ENCODE results near the gene DTD2. TPM values are rescaled to one million over a fixed set of nuclear protein-coding genes. Genes with fewer than 3 reads are reported as not detected.

DTD2 gene
- total RNA-seq, 5 donors from 2014 or later (not counting 1 experiment from before 2014, with no cell fraction given) = 11.3 to 23.6 (median 18.1) TPM

GRCh38 chr14:31418440-31418839, 38.9 kb downstream of the DTD2 start:
- Mint-ChIP-seq H3K4me3 (no peak overlapping the region), H3K9me3 (no peaks in the 10 kb centered on the region), H3K27ac (no peak overlapping the region), H3K4me1 (peaks cover 30 to 43% (median 32%) of the 10 kb centered on the region in 3 donors), H3K27me3 (no peaks in the 10 kb centered on the region), H3K36me3 (no peaks in the 10 kb centered on the region)
- ATAC-seq (replicated peaks in 1 of 4) (no peak), DNase-seq (no peak)
- no peak overlapping the region for H3K4me3 ChIP-seq (ENCODE audit: control insufficient read depth in 1 of 2, extremely low read depth in 1 of 2, low read length in 1 of 2)
- no CpG with 5 or more reads among the region's 1 CpG for WGBS (ENCODE audit: insufficient coverage)
- H3K9me3 ChIP-seq = no peaks in the 10 kb centered on the region
- ChIA-PET POLR2A (no interaction called here), CTCF (no interaction called here)
- H3K4me1 ChIP-seq (ENCODE audit: control insufficient read depth in 1 of 2, extremely low read depth in 1 of 2, insufficient read depth in 2 of 2, low read length in 2 of 2) = peaks cover 3% of the 10 kb centered on the region in 2 experiments
- no peaks in the 10 kb centered on the region for H3K36me3 ChIP-seq (ENCODE audit: control insufficient read depth in 2 of 2, extremely low read depth in 1 of 2, insufficient read depth in 1 of 2, low read length in 1 of 2)
- no peaks in the 10 kb centered on the region for H3K27me3 ChIP-seq (replicated peaks in 1 of 2; ENCODE audit: control insufficient read depth in 2 of 2, extremely low read depth in 1 of 2, insufficient read depth in 2 of 2, low read length in 1 of 2)
- no peak overlapping the region for H3K27ac ChIP-seq (ENCODE audit: low read length)

- Histone ChIP-seq H3K27me3 (replicated peaks in 1 of 2; ENCODE audit: control insufficient read depth in 2 of 2, extremely low read depth in 1 of 2, insufficient read depth in 2 of 2, low read length in 1 of 2) (no peaks in the 10 kb centered on the region), H3K27ac (ENCODE audit: low read length) (no peak overlapping the region), H3K4me1 (ENCODE audit: control insufficient read depth in 1 of 2, extremely low read depth in 1 of 2, insufficient read depth in 2 of 2, low read length in 2 of 2) (peaks cover 0 to under 1% of the 10 kb centered on the region in 2 experiments), H3K4me3 (ENCODE audit: control insufficient read depth in 1 of 2, extremely low read depth in 1 of 2, low read length in 1 of 2) (no peak overlapping the region), H3K36me3 (ENCODE audit: control insufficient read depth in 2 of 2, extremely low read depth in 1 of 2, insufficient read depth in 1 of 2, low read length in 1 of 2) (no peaks in the 10 kb centered on the region), H3K9me3 (no peaks in the 10 kb centered on the region)
- ATAC-seq (replicated peaks in 1 of 4) = no peak
- peaks cover 6% of the 10 kb centered on the region for H3K36me3 Mint-ChIP-seq
- H3K27me3 Mint-ChIP-seq = no peaks in the 10 kb centered on the region
- H3K9me3 Mint-ChIP-seq = no peaks in the 10 kb centered on the region
- peaks cover 20 to 37% (median 21%) of the 10 kb centered on the region in 3 donors for H3K4me1 Mint-ChIP-seq
- no peak overlapping the region for H3K4me3 Mint-ChIP-seq
- H3K27ac Mint-ChIP-seq = no peak overlapping the region
- POLR2A ChIA-PET = interaction anchor here in 1 of 2 donors (0.5 kb wide), 1 partner anchor 439 kb away, joined by 4 read pairs; no protein-coding TSS in a partner anchor
- no CpG with 5 or more reads among the region's 1 CpG for WGBS (ENCODE audit: insufficient coverage)
- CTCF ChIA-PET = interaction anchor here in 1 of 2 donors (0.6 kb wide), 1 partner anchor 519 kb away, joined by 4 read pairs; no protein-coding TSS in a partner anchor
- no peak for DNase-seq
These were observed 43.0 kb downstream of the DTD2 start for GRCh38 chr14:31414190-31414833.

GRCh38 chr14:31411218-31411727, 46.0 kb downstream of the DTD2 start:
- ChIA-PET CTCF (no interaction called here), POLR2A (interaction anchor here in 1 of 2 donors (1.0 kb wide), 1 partner anchor 9 kb away, joined by 5 read pairs; the partner anchor contains the start of gene HEATR5A)
- Mint-ChIP-seq H3K36me3 (peaks cover 8% of the 10 kb centered on the region), H3K4me1 (peaks cover 10 to 21% (median 16%) of the 10 kb centered on the region in 3 donors), H3K27ac (no peak overlapping the region), H3K27me3 (no peaks in the 10 kb centered on the region), H3K4me3 (no peak overlapping the region), H3K9me3 (no peaks in the 10 kb centered on the region)
- Histone ChIP-seq H3K27ac (ENCODE audit: low read length) (no peak overlapping the region), H3K27me3 (replicated peaks in 1 of 2; ENCODE audit: control insufficient read depth in 2 of 2, extremely low read depth in 1 of 2, insufficient read depth in 2 of 2, low read length in 1 of 2) (no peaks in the 10 kb centered on the region), H3K36me3 (ENCODE audit: control insufficient read depth in 2 of 2, extremely low read depth in 1 of 2, insufficient read depth in 1 of 2, low read length in 1 of 2) (no peaks in the 10 kb centered on the region), H3K4me1 (ENCODE audit: control insufficient read depth in 1 of 2, extremely low read depth in 1 of 2, insufficient read depth in 2 of 2, low read length in 2 of 2) (no peaks in the 10 kb centered on the region), H3K4me3 (ENCODE audit: control insufficient read depth in 1 of 2, extremely low read depth in 1 of 2, low read length in 1 of 2) (no peak overlapping the region), H3K9me3 (no peaks in the 10 kb centered on the region)
- ATAC-seq (replicated peaks in 1 of 4) (no peak), DNase-seq (no peak)
- WGBS (ENCODE audit: insufficient coverage) = no CpG with 5 or more reads among the region's 2 CpGs

DNA sequence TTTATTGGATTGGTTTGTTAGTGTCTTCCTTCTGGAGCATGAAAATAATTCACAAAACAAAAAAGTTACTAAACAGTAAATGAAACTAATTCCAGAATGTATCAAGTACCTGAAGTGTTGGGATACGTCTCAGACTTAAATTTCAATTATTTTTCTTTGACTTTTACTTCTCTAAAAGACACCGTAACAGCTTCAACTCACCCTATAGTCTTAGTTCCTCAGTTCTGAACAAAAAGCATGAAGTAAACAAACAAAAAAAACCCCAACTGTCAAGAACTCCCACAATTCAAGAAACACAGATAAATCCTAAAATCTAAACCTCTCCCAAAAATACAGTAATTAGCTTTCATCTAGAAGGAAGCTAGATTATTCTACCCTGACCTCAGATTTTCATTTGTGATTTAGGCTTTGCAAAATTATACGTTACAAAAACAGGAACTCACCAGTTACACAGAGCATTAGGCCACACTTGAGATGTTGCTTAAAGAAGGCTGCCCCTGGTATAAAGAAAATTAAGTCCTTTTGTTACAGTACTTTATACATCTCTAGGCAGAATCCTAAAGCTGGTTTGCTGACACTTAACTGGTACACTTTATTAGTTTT, 47.2 kb downstream of the DTD2 start:
- no peak overlapping the region for H3K27ac Mint-ChIP-seq

GRCh38 chr14:31408421-31408820, 48.9 kb downstream of the DTD2 start:
- Mint-ChIP-seq H3K27me3 (no peaks in the 10 kb centered on the region), H3K27ac (no peak overlapping the region), H3K4me1 (peaks cover 0 to 10% (median 1%) of the 10 kb centered on the region in 3 donors), H3K4me3 (no peak overlapping the region), H3K36me3 (peaks cover 8% of the 10 kb centered on the region), H3K9me3 (no peaks in the 10 kb centered on the region)
- H3K9me3 ChIP-seq = no peaks in the 10 kb centered on the region
- H3K27ac ChIP-seq (ENCODE audit: low read length) = no peak overlapping the region
- ChIA-PET POLR2A (no interaction called here), CTCF (no interaction called here)
- ATAC-seq (replicated peaks in 1 of 4) = no peak
- H3K27me3 ChIP-seq (replicated peaks in 1 of 2; ENCODE audit: control insufficient read depth in 2 of 2, extremely low read depth in 1 of 2, insufficient read depth in 2 of 2, low read length in 1 of 2) = no peaks in the 10 kb centered on the region
- no CpG with 5 or more reads among the region's 1 CpG for WGBS (ENCODE audit: insufficient coverage)
- no peak overlapping the region for H3K4me3 ChIP-seq (ENCODE audit: control insufficient read depth in 1 of 2, extremely low read depth in 1 of 2, low read length in 1 of 2)
- no peaks in the 10 kb centered on the region for H3K4me1 ChIP-seq (ENCODE audit: control insufficient read depth in 1 of 2, extremely low read depth in 1 of 2, insufficient read depth in 2 of 2, low read length in 2 of 2)
- H3K36me3 ChIP-seq (ENCODE audit: control insufficient read depth in 2 of 2, extremely low read depth in 1 of 2, insufficient read depth in 1 of 2, low read length in 1 of 2) = no peaks in the 10 kb centered on the region
- no peak for DNase-seq

More for the DNA sequence above, 47.2 kb downstream of the DTD2 start:
- WGBS (ENCODE audit: insufficient coverage) = 93% methylated on average over 2 of the region's 3 CpGs
- no peak for DNase-seq
- Mint-ChIP-seq H3K4me1 (peaks cover 8 to 20% (median 13%) of the 10 kb centered on the region in 3 donors), H3K9me3 (no peaks in the 10 kb centered on the region), H3K4me3 (no peak overlapping the region), H3K27me3 (no peaks in the 10 kb centered on the region), H3K36me3 (peaks cover 8% of the 10 kb centered on the region)
- no peaks in the 10 kb centered on the region for H3K27me3 ChIP-seq (replicated peaks in 1 of 2; ENCODE audit: control insufficient read depth in 2 of 2, extremely low read depth in 1 of 2, insufficient read depth in 2 of 2, low read length in 1 of 2)
- no peak overlapping the region for H3K27ac ChIP-seq (ENCODE audit: low read length)
- H3K9me3 ChIP-seq = no peaks in the 10 kb centered on the region
- no peak overlapping the region for H3K4me3 ChIP-seq (ENCODE audit: control insufficient read depth in 1 of 2, extremely low read depth in 1 of 2, low read length in 1 of 2)
- no peak for ATAC-seq (replicated peaks in 1 of 4)
- no peaks in the 10 kb centered on the region for H3K4me1 ChIP-seq (ENCODE audit: control insufficient read depth in 1 of 2, extremely low read depth in 1 of 2, insufficient read depth in 2 of 2, low read length in 2 of 2)
- no peaks in the 10 kb centered on the region for H3K36me3 ChIP-seq (ENCODE audit: control insufficient read depth in 2 of 2, extremely low read depth in 1 of 2, insufficient read depth in 1 of 2, low read length in 1 of 2)
- CTCF ChIA-PET = no interaction called here
- POLR2A ChIA-PET = interaction anchor here in 1 of 2 donors (1.0 kb wide), 1 partner anchor 10 kb away, joined by 5 read pairs; the partner anchor contains the start of gene HEATR5A

DNA sequence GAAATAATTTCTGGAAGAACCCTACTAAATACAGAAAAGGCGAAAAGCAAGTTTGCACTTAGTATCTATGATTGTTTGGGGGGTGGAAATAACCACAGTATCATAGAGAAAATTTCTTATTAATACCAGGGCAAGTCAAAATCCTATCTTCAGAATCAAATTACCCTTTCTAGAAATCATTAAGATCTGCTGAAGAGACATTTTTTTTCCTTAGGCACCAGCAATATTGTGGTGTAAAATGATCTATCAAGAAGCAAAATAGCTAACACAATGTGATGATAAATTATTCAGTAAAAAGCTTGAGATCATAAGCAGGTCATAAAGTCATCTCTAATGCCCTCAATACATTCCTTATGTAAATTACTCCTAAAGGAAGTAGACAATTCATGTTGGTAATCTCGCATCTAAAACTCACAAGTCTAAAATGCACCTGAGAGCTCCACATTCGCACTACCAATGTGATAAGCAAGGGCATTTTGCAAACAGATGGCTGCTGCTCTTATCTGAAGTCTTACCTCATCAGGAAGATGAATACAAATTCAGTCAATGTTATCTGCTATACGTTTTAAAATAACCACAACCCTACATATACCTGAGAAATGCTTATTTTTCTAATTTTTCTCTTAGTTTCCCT, 51.6 kb downstream of the DTD2 start:
- H3K4me3 Mint-ChIP-seq = no peak overlapping the region
- no peak for ATAC-seq (replicated peaks in 1 of 4)
- 83% methylated on average over 2 of the region's 4 CpGs for WGBS (ENCODE audit: insufficient coverage)
- peaks cover 25% of the 10 kb centered on the region for H3K36me3 Mint-ChIP-seq
- Histone ChIP-seq H3K36me3 (ENCODE audit: control insufficient read depth in 2 of 2, extremely low read depth in 1 of 2, insufficient read depth in 1 of 2, low read length in 1 of 2) (peaks cover 0 to 5% of the 10 kb centered on the region in 2 donors), H3K4me1 (ENCODE audit: control insufficient read depth in 1 of 2, extremely low read depth in 1 of 2, insufficient read depth in 2 of 2, low read length in 2 of 2) (no peaks in the 10 kb centered on the region), H3K4me3 (ENCODE audit: control insufficient read depth in 1 of 2, extremely low read depth in 1 of 2, low read length in 1 of 2) (no peak overlapping the region), H3K27me3 (replicated peaks in 1 of 2; ENCODE audit: control insufficient read depth in 2 of 2, extremely low read depth in 1 of 2, insufficient read depth in 2 of 2, low read length in 1 of 2) (no peaks in the 10 kb centered on the region), H3K27ac (ENCODE audit: low read length) (no peak overlapping the region), H3K9me3 (no peaks in the 10 kb centered on the region)
- H3K9me3 Mint-ChIP-seq = no peaks in the 10 kb centered on the region
- no peaks in the 10 kb centered on the region for H3K27me3 Mint-ChIP-seq
- CTCF ChIA-PET = interaction anchor here (0.5 to 0.7 kb wide), 4 partner anchors 25 to 603 kb away, joined by 3 to 6 read pairs (median 4); no protein-coding TSS in a partner anchor
- POLR2A ChIA-PET = interaction anchor here (0.5 to 0.6 kb wide), 2 partner anchors 12 to 206 kb away, joined by 3 to 4 read pairs; no protein-coding TSS in a partner anchor
- no peak overlapping the region for H3K27ac Mint-ChIP-seq
- H3K4me1 Mint-ChIP-seq = peaks cover 0 to 7% (median 0%) of the 10 kb centered on the region in 3 donors
- DNase-seq = no peak

Data from T-cell (primary cell).